GM06990 (cell line): ENCODE measurements around the gene CBX2.
A peak's percentile ranks its signal among the peaks of the same experiment; 100 is the strongest.

Experiments
- DNase-seq: peaks from one replicate; pipeline ENCODE4 v3.0.0-alpha.2; 2011; ENCODE audit not compliant: insufficient read length; ENCODE audit errors: extremely low read depth
- H3K27me3 ChIP-seq: replicated peaks from 2 replicates; pipeline ENCODE4 v1.6.0; 2011; ENCODE audit warnings: low read length; ENCODE audit not compliant: control insufficient read depth, insufficient read depth
- H3K36me3 ChIP-seq: 2 replicates; pipeline ENCODE4 v1.5.1; 2011; ENCODE audit warnings: low read length; ENCODE audit not compliant: control insufficient read depth, insufficient read depth
- H3K4me3 ChIP-seq: replicated peaks from 2 replicates; pipeline ENCODE4 v1.5.1; 2011; ENCODE audit warnings: low read depth, mild to moderate bottlenecking, control low read depth, low read length
- CTCF ChIP-seq: IDR thresholded peaks from 2 replicates; pipeline ENCODE4 v1.5.1; 2011; ENCODE audit warnings: low read length, control low read depth, mild to moderate bottlenecking, inconsistent platforms; ENCODE audit not compliant: insufficient read depth, poor library complexity, severe bottlenecking

CBX2 gene

GRCh38 chr17:79758271-79758670 lies 19.7 kb upstream of the CBX2 start:
- Histone ChIP-seq H3K36me3 (no peaks in the 10 kb centered on the region), H3K4me3 (no peak overlapping the region), H3K27me3 (no peaks in the 10 kb centered on the region)
- TF ChIP-seq CTCF, result no peak
- no peak for DNase-seq

DNA sequence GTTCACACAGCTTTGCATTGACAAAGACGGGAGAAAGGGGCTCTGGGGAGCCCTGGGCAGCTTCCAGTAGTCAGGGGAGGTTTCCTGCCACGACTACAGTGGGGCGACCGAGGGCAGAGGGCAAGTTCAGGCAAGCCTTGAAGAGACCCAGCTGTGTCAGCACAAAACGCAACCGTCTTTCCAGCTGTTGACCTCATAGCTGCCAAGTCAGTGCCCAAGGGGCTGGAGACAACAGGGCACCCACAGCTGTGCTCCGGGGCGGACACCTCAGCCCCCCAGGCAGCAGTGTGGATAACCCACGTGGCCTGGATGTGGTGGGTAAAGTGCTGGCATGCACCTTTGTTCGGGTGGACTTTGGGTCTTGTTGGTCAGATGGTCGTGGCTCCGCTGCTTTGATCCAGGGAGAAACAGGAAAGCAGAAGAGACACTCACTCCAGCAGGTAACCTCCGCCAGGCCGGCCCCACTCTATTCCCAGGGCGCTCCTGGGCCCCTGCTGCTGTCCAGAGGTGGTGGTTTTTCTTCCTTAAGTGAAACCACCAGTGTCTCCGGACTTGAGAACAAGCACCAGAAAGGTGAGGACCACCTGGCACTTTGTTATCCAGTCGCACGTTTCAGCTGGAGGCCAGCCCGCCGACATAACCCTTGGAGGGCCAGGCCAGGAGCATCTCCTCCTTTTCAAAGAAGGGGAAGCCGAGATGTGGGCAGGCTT lies 17.6 kb upstream of the CBX2 start:
- Histone ChIP-seq H3K4me3 (peak overlapping the region; percentile 34; the same call in 1 of the 2 replicates), H3K36me3 (no peaks in the 10 kb centered on the region), H3K27me3 (no peaks in the 10 kb centered on the region)
- no peak for DNase-seq
- no peak for TF ChIP-seq CTCF

DNA sequence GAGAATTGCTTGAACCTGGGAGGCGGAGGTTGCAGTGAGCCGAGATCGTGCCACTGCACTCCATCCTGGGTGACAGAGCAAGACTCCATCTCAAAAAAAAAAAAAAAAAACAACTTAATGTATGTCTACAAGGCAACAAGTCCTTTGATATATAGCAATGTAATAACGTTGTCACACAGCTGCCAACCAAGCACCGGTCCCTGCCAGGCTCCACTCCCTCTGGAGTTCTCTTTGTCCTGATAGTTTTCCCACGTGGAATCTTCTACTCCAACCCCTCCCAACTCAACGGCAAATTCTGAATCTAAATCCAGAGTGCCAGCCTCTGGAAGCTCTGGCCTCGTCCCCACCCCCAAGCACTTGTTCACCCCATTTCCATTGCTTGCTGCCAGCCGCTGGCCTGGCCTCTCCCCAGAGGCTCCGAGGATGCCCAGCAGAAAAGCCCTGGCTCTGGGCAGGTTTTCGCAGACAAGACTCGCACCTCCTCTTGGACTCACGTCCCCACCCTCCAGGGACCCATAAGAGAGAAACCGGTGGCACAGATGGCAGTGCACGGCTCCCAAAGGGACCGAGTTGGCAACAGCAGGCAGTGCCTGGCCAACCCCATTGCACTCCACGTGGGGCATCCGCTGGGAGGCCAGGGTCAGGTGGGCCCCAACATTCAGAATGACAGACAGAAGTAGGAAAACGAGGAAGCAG lies 15.9 kb upstream of the CBX2 start:
- DNase-seq, result no peak
- no peak for TF ChIP-seq CTCF
- H3K36me3 ChIP-seq, result no peaks in the 10 kb centered on the region
- no peak overlapping the region for H3K4me3 ChIP-seq
- H3K27me3 ChIP-seq, result no peaks in the 10 kb centered on the region

GRCh38 chr17:79765708-79766107 lies 12.2 kb upstream of the CBX2 start:
- DNase-seq, result no peak

More at GRCh38 chr17:79765708-79766107, 12.2 kb upstream of the CBX2 start:
- no peaks in the 10 kb centered on the region; the same call in 1 of the 2 replicates for H3K27me3 ChIP-seq
- TF ChIP-seq CTCF, result no peak
- H3K36me3 ChIP-seq, result no peaks in the 10 kb centered on the region
- no peak overlapping the region for H3K4me3 ChIP-seq
